ENCODE results near the gene LSM12. TPM values are rescaled to one million over a fixed set of nuclear protein-coding genes. Genes with fewer than 3 reads are reported as not detected.

The LSM12 gene
- polyA plus RNA-seq, 1 of the 3 experiments (the other 2 are of a cell fraction): 26.6 TPM

GRCh38 chr17:44076716-44077594 lies 10.5 kb upstream of the LSM12 start:
- CTCF ChIA-PET: interaction anchor here (0.9 kb wide), 1 partner anchor 39 kb away, joined by 3 read pairs; no protein-coding TSS in a partner anchor
- no peaks in the 10 kb centered on the region for H3K9me2 ChIP-seq
- no peaks in the 10 kb centered on the region for H3K9me3 ChIP-seq
- no peak for DNase-seq
- H3K27me3 ChIP-seq (ENCODE audit: insufficient read depth): no peaks in the 10 kb centered on the region
- no peak for TF ChIP-seq USF2 (IDR thresholded peaks at IDR 0.05; ENCODE audit: borderline replicate concordance, low read depth, low read length)
- TF ChIP-seq SMC3 (IDR thresholded peaks at IDR 0.05; ENCODE audit: low read depth, low read length): no peak
- no peak for TF ChIP-seq RXRA (IDR thresholded peaks at IDR 0.05; ENCODE audit: borderline replicate concordance, low read depth)
- no peak for TF ChIP-seq ZBTB33 (IDR thresholded peaks at IDR 0.05; ENCODE audit: borderline replicate concordance, low read depth)
- TF ChIP-seq TAF1 (IDR thresholded peaks at IDR 0.05; ENCODE audit: borderline replicate concordance, low read depth, low read length): no peak
- TF ChIP-seq MXI1 (IDR thresholded peaks at IDR 0.05; ENCODE audit: low read depth, low read length): no peak
- no peak for TF ChIP-seq CHD2 (IDR thresholded peaks at IDR 0.05; ENCODE audit: low read length, partially characterized antibody)
- TF ChIP-seq PBX3 (IDR thresholded peaks at IDR 0.05): no peak
- no peak for TF ChIP-seq FOXJ3 (CRISPR knock-in tag; IDR thresholded peaks at IDR 0.05)
- H4K20me1 ChIP-seq (ENCODE audit: insufficient read depth): no peaks in the 10 kb centered on the region
- H2AFZ ChIP-seq (ENCODE audit: low read depth): no peak overlapping the region
- H3K4me3 ChIP-seq (ENCODE audit: low read depth in 2 of 2, low read length in 1 of 2): no peak overlapping the region
- no peaks in the 10 kb centered on the region for H3F3A ChIP-seq (replicated peaks; ENCODE audit: insufficient read depth)
- no peak overlapping the region; a peak in 1 of 4 replicates for H3K27ac ChIP-seq (ENCODE audit: low read depth in 2 of 2, low read length in 1 of 2)
- no peak overlapping the region for H3K4me2 ChIP-seq
- POLR2A ChIA-PET: no interaction called here
- H3K79me2 ChIP-seq (ENCODE audit: insufficient read depth): peaks cover 30% of the 10 kb centered on the region
- H3K4me1 ChIP-seq (ENCODE audit: control insufficient read depth in 1 of 2, insufficient read depth in 2 of 2, low read depth in 1 of 2, low read length in 1 of 2): peaks cover 2 to 3% of the 10 kb centered on the region in 2 experiments; a peak in 2 of 4 replicates
- H3K36me3 ChIP-seq (replicated peaks in 1 of 2; ENCODE audit: control insufficient read depth in 1 of 2, insufficient read depth in 2 of 2, low read length in 1 of 2): peaks cover 16 to 55% of the 10 kb centered on the region in 2 experiments
- no peak overlapping the region for H3K9ac ChIP-seq
- 75% methylated on average over 6 of the region's 6 CpGs for WGBS (ENCODE audit: low lambda C conversion rate)
